Vagina (tissue), 2 donors: ENCODE measurements around the gene BRPF3. TPM values are rescaled to one million over a fixed set of nuclear protein-coding genes. Genes with fewer than 3 reads are reported as not detected.

Experiments used
- DNase-seq, 2 donors: peaks; one replicate each; pipeline ENCODE4 v3.0.0-alpha.2; 2017; ENCODE audit errors: extremely low spot score in 2 of 2
- H3K27ac ChIP-seq: fragments of 200-600 bp; sonication (generic); one replicate; pipeline ENCODE4 v1.5.1; 2019
- H3K27me3 ChIP-seq: fragments of 200-600 bp; sonication (generic); one replicate; pipeline ENCODE4 v1.5.1; 2019
- H3K36me3 ChIP-seq, 2 donors: fragments of 200-600 bp; sonication (generic); one replicate each; pipeline ENCODE4 v1.5.1; 2017 to 2019
- H3K4me1 ChIP-seq: fragments of 200-600 bp; sonication (generic); one replicate; pipeline ENCODE4 v1.5.1; 2019
- H3K4me3 ChIP-seq, 2 donors: fragments of 200-600 bp; sonication (generic); 1 replicate in 1 of 2; 2 replicates in 1 of 2; pipeline ENCODE4 v1.5.1; 2016 to 2019
- H3K9me3 ChIP-seq: fragments of 200-600 bp; sonication (generic); one replicate; pipeline ENCODE4 v1.5.1; 2019
- CTCF ChIP-seq, 3 experiments: fragments of 450-650 bp in 2 of 3; fragments of 200-600 bp in 1 of 3; sonication (generic) in 1 of 3; IDR thresholded peaks; one replicate each; pipeline ENCODE4 v1.5.1; 2017 to 2019; ENCODE audit warnings: antibody characterized with exemption in 3 of 3, mild to moderate bottlenecking in 2 of 3, moderate library complexity in 2 of 3
- POLR2A ChIP-seq, 2 donors: fragments of 450-650 bp; IDR thresholded peaks; one replicate each; pipeline ENCODE4 v1.6.1; 2017; ENCODE audit warnings: antibody characterized with exemption in 2 of 2, mild to moderate bottlenecking in 2 of 2, moderate library complexity in 2 of 2
- POLR2AphosphoS5 ChIP-seq, 2 donors: sonication (generic); formaldehyde crosslinking; IDR thresholded peaks; one replicate each; pipeline ENCODE4 v1.9.0; 2017; ENCODE audit warnings: antibody characterized with exemption in 2 of 2, mild to moderate bottlenecking in 2 of 2, low read depth in 1 of 2; ENCODE audit not compliant: insufficient read depth in 1 of 2
- intact Hi-C: fragments of 100-400 bp; cut with DNase I; formaldehyde crosslinking; loops from one replicate; pipeline ENCODE4 v1.15.1; 2023
- total RNA-seq: library from RNA; depleted of rRNA; stranded (reverse); fragments of >200 nt; gene quantifications from one replicate; pipeline ENCODE4 v1.2.3, GENCODE V29; 2016

The BRPF3 gene
- total RNA-seq, 1 donor from 2014 or later: 18.7 TPM

GRCh38 chr6:36243562-36244212, 47.1 kb downstream of the BRPF3 start:
- TF ChIP-seq CTCF (IDR thresholded peaks at IDR 0.05) (no peak), POLR2AphosphoS5 (IDR thresholded peaks at IDR 0.05; ENCODE audit: insufficient read depth in 1 of 2, low read depth in 1 of 2) (no peak), POLR2A (IDR thresholded peaks at IDR 0.05) (no peak)
- no peak for DNase-seq
- intact Hi-C loops: no loop called here

GRCh38 chr6:36244641-36245280, 48.2 kb downstream of the BRPF3 start:
- no peak overlapping the region for H3K4me3 ChIP-seq
- H3K36me3 ChIP-seq: no peaks in the 10 kb centered on the region
- intact Hi-C loops: no loop called here
- DNase-seq: no peak
- TF ChIP-seq POLR2AphosphoS5 (IDR thresholded peaks at IDR 0.05; ENCODE audit: insufficient read depth in 1 of 2, low read depth in 1 of 2): no peak
- no peak for TF ChIP-seq POLR2A (IDR thresholded peaks at IDR 0.05)
- no peak for TF ChIP-seq CTCF (IDR thresholded peaks at IDR 0.05)
- H3K27ac ChIP-seq: no peak overlapping the region
- H3K27me3 ChIP-seq: no peaks in the 10 kb centered on the region
- no peaks in the 10 kb centered on the region for H3K9me3 ChIP-seq
- peaks cover 24% of the 10 kb centered on the region for H3K4me1 ChIP-seq

More at GRCh38 chr6:36243562-36244212, 47.1 kb downstream of the BRPF3 start:
- Histone ChIP-seq H3K9me3 (no peaks in the 10 kb centered on the region), H3K4me1 (peaks cover 21% of the 10 kb centered on the region), H3K27me3 (no peaks in the 10 kb centered on the region), H3K27ac (no peak overlapping the region), H3K36me3 (no peaks in the 10 kb centered on the region), H3K4me3 (no peak overlapping the region)

- Histone ChIP-seq H3K27me3 (no peaks in the 10 kb centered on the region), H3K4me3 (no peak overlapping the region), H3K9me3 (no peaks in the 10 kb centered on the region), H3K27ac (no peak overlapping the region), H3K36me3 (no peaks in the 10 kb centered on the region), H3K4me1 (peaks cover 24% of the 10 kb centered on the region)
- intact Hi-C loops: no loop called here
- DNase-seq: no peak
- TF ChIP-seq CTCF (IDR thresholded peaks at IDR 0.05) (no peak), POLR2AphosphoS5 (IDR thresholded peaks at IDR 0.05; ENCODE audit: insufficient read depth in 1 of 2, low read depth in 1 of 2) (no peak), POLR2A (IDR thresholded peaks at IDR 0.05) (no peak)
Measured at GRCh38 chr6:36245572-36246061, 49.1 kb downstream of the BRPF3 start.

- Histone ChIP-seq H3K4me1 (peaks cover 24% of the 10 kb centered on the region), H3K9me3 (no peaks in the 10 kb centered on the region), H3K27ac (peak overlapping the region; percentile 44), H3K27me3 (no peaks in the 10 kb centered on the region), H3K4me3 (no peak overlapping the region), H3K36me3 (no peaks in the 10 kb centered on the region)
- TF ChIP-seq POLR2AphosphoS5 (IDR thresholded peaks at IDR 0.05; ENCODE audit: insufficient read depth in 1 of 2, low read depth in 1 of 2): no peak
- TF ChIP-seq POLR2A (IDR thresholded peaks at IDR 0.05): no peak
- TF ChIP-seq CTCF (IDR thresholded peaks at IDR 0.05): no peak
- no peak for DNase-seq
- intact Hi-C loops: no loop called here
Measured at GRCh38 chr6:36246506-36247268, 50.1 kb downstream of the BRPF3 start.
